Calu3 (cell line): Measurements from ENCODE around the gene SLC22A5. TPM values are rescaled to one million over a fixed set of nuclear protein-coding genes. Genes with fewer than 3 reads are reported as not detected.

Experiments used
- BruUV-seq: library from RNA; stranded (reverse); fragments of 400-500 nt; replicated peaks from 2 replicates; lab custom pipeline; 2021; lab: Mats Ljungman, UMichigan
- CTCF ChIA-PET: fragments of 300-600 bp; sonication (Branson Sonifier 250); formaldehyde crosslinking; loops from one replicate; lab custom pipeline; 2022; ENCODE audit warnings: antibody characterized with exemption; lab: Charles Lee
- DNase-seq: peaks from one replicate; pipeline ENCODE4 v3.0.0; 2022
- H3K27ac Mint-ChIP-seq: one replicate; pipeline ENCODE4 v1.8.0; 2022; ENCODE audit warnings: mixed read lengths; ENCODE audit not compliant: unreplicated experiment
- H3K27me3 Mint-ChIP-seq: one replicate; pipeline ENCODE4 v1.8.0; 2022; ENCODE audit warnings: mixed read lengths; ENCODE audit not compliant: unreplicated experiment
- H3K36me3 Mint-ChIP-seq: one replicate; pipeline ENCODE4 v1.8.0; 2022; ENCODE audit warnings: mild to moderate bottlenecking, moderate library complexity, mixed read lengths; ENCODE audit not compliant: insufficient read depth, unreplicated experiment
- H3K4me1 Mint-ChIP-seq: one replicate; pipeline ENCODE4 v1.8.0; 2022; ENCODE audit warnings: mild to moderate bottlenecking, low read depth, mixed read lengths; ENCODE audit not compliant: unreplicated experiment
- H3K4me3 Mint-ChIP-seq: one replicate; pipeline ENCODE4 v1.8.0; 2022; ENCODE audit warnings: mild to moderate bottlenecking, low read depth, moderate library complexity, mixed read lengths; ENCODE audit not compliant: unreplicated experiment
- H3K9me3 Mint-ChIP-seq: one replicate; pipeline ENCODE4 v1.8.0; 2022; ENCODE audit warnings: low read depth, mixed read lengths; ENCODE audit not compliant: unreplicated experiment
- intact Hi-C: fragments of 100-400 bp; cut with micrococcal nuclease; formaldehyde crosslinking; loops from one replicate; pipeline ENCODE4 v1.10.0; 2022; ENCODE audit not compliant: unreplicated experiment
- total RNA-seq: library from RNA; stranded (reverse); gene quantifications from 2 replicates; pipeline ENCODE4 v1.2.3, GENCODE V29; 2022
- TF ChIP-seq, protein P1 (sequence below): fragments of 200-600 bp; IDR thresholded peaks from one replicate; pipeline ENCODE4 v1.8.0; 2022; ENCODE audit warnings: antibody characterized with exemption; ENCODE audit not compliant: unreplicated experiment

The SLC22A5 gene
- total RNA-seq, 1 experiment from 2014 or later = 24.6 TPM

DNA sequence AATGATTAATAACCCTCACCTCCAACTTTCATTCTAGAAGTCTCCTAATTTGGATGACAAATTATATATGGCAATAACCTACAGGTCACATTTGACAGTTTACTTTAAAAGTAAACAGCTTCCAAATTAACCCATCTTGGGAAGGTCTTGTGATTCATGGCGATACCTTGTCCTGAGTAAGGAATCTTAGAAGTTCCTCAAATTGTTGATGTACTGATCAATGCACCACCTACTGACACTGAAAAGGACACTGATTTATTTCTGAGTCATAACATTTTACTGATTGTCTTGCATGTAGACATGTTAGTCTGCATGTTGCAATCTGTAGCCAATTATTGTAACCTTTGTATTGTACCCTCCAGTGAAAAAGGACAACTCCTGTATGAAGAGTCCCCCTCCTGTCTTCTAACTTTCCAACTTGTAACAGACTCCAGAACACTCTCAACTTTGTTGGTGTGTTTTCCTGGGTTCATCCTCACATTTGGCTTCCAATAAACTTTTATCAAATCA, 16.0 kb upstream of the SLC22A5 start:
- peaks cover 12% of the 10 kb centered on the region for H3K36me3 Mint-ChIP-seq
- intact Hi-C loops = no loop called here
- H3K27me3 Mint-ChIP-seq = no peaks in the 10 kb centered on the region
- H3K4me1 Mint-ChIP-seq = peaks cover 12% of the 10 kb centered on the region
- CTCF ChIA-PET = no interaction called here
- peaks cover 13% of the 10 kb centered on the region for H3K9me3 Mint-ChIP-seq
- no peak overlapping the region for H3K27ac Mint-ChIP-seq
- TF ChIP-seq, protein P1, sequence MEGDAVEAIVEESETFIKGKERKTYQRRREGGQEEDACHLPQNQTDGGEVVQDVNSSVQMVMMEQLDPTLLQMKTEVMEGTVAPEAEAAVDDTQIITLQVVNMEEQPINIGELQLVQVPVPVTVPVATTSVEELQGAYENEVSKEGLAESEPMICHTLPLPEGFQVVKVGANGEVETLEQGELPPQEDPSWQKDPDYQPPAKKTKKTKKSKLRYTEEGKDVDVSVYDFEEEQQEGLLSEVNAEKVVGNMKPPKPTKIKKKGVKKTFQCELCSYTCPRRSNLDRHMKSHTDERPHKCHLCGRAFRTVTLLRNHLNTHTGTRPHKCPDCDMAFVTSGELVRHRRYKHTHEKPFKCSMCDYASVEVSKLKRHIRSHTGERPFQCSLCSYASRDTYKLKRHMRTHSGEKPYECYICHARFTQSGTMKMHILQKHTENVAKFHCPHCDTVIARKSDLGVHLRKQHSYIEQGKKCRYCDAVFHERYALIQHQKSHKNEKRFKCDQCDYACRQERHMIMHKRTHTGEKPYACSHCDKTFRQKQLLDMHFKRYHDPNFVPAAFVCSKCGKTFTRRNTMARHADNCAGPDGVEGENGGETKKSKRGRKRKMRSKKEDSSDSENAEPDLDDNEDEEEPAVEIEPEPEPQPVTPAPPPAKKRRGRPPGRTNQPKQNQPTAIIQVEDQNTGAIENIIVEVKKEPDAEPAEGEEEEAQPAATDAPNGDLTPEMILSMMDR = no peak
- H3K4me3 Mint-ChIP-seq = no peak overlapping the region
- DNase-seq = no peak
- no TSS peak for BruUV-seq

DNA sequence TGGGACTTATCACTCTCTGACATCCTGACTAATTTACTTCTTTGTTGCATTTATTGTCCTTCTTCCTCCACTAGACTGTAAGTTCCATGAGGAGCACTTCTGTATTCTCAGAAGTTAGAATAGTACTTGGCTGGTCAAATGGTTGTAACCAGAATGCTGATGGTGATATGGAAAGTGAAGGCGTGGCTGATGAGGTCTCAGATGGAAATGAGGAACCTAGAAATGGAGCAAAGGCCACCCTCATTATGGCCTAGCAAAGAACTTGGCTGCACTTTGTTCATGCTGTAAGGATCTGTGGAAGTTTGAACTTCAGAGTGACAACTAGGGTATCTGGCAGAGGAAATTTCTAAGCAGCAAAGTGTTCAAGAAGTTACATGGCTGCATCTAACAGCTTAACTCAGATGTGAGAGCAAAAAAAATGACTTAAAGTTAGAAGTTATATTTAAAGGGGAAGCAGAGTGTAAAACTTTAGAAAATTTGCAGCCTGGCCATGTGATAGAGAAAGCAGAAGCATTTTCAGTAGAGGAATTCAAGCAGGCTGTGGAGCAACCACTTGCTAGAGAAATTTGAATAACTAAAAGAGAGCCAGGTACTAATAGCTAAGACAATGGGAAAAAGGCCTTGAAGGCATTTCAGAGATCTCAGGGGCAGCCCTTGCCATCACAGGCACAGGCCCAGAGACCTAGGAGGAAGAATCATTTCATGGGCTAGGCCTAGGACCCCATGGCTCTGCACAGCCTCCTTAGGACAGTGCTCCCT, 14.9 kb upstream of the SLC22A5 start:
- Mint-ChIP-seq H3K27ac (no peak overlapping the region), H3K4me3 (no peak overlapping the region), H3K36me3 (peaks cover 7% of the 10 kb centered on the region), H3K27me3 (no peaks in the 10 kb centered on the region), H3K9me3 (peaks cover 13% of the 10 kb centered on the region), H3K4me1 (peaks cover 12% of the 10 kb centered on the region)
- CTCF ChIA-PET = no interaction called here
- DNase-seq = no peak
- no TSS peak for BruUV-seq
- intact Hi-C loops = no loop called here
- TF ChIP-seq, protein P1 = no peak

DNA sequence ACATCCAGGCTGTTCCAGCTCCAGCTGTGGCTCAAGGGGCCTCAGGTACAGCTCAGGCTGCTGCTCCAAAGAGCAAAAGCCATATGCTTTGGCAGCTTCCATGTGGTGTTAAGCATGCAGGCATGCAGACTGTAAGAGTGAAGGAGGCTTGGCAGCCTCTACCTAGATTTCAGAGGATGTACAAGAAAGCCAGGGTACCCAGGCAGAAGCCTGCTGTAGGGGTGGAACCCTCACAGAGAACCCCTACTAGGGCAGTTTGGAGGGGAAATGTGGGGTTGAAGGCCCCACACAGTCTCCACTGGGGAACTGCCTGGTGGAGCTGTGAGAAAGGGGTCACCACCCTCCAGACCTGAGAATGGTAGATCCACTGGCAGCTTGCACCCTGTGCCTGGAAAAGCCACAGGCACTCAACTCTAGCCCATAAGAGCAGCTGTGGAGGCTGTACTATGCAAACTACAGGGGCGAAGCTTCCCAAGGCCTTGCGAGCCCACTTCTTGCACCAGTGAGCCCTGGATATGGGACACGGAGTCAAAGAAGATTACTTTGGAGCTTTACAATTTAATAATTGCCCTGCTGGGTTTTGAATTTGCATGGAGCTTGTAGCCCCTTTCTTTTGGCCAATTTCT, 14.3 kb upstream of the SLC22A5 start:
- Mint-ChIP-seq H3K36me3 (peaks cover 7% of the 10 kb centered on the region), H3K9me3 (peaks cover 13% of the 10 kb centered on the region), H3K27ac (no peak overlapping the region), H3K27me3 (no peaks in the 10 kb centered on the region), H3K4me3 (no peak overlapping the region), H3K4me1 (peaks cover 12% of the 10 kb centered on the region)
- DNase-seq = no peak
- TF ChIP-seq, protein P1 = no peak
- CTCF ChIA-PET = no interaction called here
- BruUV-seq = no TSS peak
- intact Hi-C loops = no loop called here

DNA sequence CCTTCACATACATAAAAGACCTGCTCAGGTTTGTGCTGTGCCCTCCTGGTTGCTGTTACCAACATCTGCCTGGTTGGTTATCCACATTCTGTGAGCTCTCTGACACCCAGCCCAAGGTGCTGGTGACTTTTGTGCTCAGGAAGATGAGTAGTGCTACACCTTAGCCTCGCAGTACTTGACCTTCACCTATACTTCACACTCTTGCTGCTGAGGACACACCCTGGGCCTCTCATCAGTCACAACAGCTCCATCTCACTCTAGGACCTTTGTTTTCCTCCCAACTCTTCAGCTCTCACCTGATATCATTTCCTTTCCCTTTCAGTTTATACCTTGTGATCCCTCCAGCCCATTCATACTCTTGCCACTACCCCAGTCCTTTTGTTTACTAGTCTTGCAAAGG, 10.7 kb upstream of the SLC22A5 start:
- H3K4me3 Mint-ChIP-seq = no peak overlapping the region

More for the DNA sequence above, 10.7 kb upstream of the SLC22A5 start:
- Mint-ChIP-seq H3K9me3 (peaks cover 5% of the 10 kb centered on the region), H3K27ac (no peak overlapping the region), H3K4me1 (peaks cover 21% of the 10 kb centered on the region), H3K27me3 (no peaks in the 10 kb centered on the region), H3K36me3 (peaks cover 7% of the 10 kb centered on the region)
- CTCF ChIA-PET = no interaction called here
- no TSS peak for BruUV-seq
- TF ChIP-seq, protein P1 = no peak
- intact Hi-C loops = no loop called here
- no peak for DNase-seq
